ENCODE data around the gene ADAM11.

DNA sequence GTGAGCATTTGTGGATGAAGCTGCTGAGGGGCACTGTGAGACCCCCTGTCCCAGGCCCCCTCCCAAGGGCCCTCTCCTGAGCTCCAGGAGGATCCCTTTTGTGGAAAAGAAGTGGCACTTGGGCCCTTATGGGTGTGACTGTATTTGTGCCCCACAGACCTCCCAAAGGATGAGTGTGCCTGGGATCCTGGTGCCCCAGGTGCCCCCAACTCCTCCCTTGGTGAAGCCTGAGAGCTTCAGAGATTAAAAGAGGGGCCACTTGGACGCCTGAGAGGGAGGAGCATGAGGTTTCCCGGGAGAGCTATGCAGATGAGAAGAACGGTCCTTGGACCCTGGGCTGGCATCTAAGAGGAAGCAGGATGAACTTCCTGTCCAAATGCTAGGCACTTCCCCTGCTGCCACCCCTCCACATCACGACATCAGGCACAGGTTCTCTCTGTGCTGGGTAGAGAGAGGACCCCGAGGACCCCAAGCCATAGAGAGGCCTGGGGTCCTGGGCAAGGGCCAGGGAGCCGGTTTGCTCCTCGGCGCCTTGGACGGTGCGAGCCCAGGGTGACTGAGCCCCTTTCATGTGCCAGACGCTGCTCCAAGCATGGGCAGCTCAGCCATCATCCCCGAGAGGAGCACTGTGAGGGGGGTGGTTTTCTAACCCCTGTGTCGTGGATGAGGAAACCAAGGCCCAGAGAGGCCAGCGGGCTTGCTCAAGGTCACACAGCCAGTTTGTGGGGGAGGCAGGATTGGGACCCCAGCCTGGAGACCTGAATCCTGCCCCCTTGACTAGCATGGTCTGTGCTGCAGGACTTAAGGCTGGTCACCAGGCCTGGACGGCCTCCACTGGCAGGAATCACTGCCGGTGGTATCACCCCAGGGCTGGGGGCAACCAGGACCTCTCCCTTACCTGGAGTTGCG is 5.6 kb upstream of the ADAM11 start:
- TF ChIP-seq EZH2 (IDR thresholded peaks at IDR 0.05; ENCODE audit: low read depth), result no peak
- no peak for TF ChIP-seq CTCF (conservative IDR thresholded peaks at IDR 0.05)

Measured in PC-9 (cell line).